ENCODE results near the gene FAM200C. TPM values are rescaled to one million over a fixed set of nuclear protein-coding genes. Genes with fewer than 3 reads are reported as not detected.

Gene FAM200C
- total and polyA plus RNA-seq, 8 donors = 3.6 to 19.2 (median 14.7) TPM

DNA sequence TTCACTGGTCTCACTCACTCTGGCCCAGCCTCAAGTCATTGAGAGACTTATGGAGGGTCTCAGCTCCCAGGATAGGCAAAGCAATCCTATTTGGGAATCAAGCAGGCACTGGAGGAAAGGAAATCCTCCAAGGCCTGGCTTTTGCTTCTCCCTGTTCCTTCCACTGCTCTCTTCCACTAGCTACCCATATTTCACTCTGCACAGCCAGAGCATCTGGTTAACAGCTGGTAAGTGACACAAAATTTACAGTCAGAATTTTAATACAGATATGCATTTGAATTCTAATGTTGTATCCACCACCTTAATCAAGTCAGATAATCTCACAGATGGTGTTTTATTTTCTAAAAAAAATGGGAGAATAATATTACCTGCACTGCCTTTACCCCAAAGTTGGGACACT is 28.6 kb downstream of the FAM200C start:
- intact Hi-C loops (cut with DNase I) = no loop called here
- DNase-seq (no peak), ATAC-seq (no peak)
- H3K4me3 ChIP-seq = no peak overlapping the region
- no peaks in the 10 kb centered on the region for H3K36me3 ChIP-seq
- TF ChIP-seq, protein P1, sequence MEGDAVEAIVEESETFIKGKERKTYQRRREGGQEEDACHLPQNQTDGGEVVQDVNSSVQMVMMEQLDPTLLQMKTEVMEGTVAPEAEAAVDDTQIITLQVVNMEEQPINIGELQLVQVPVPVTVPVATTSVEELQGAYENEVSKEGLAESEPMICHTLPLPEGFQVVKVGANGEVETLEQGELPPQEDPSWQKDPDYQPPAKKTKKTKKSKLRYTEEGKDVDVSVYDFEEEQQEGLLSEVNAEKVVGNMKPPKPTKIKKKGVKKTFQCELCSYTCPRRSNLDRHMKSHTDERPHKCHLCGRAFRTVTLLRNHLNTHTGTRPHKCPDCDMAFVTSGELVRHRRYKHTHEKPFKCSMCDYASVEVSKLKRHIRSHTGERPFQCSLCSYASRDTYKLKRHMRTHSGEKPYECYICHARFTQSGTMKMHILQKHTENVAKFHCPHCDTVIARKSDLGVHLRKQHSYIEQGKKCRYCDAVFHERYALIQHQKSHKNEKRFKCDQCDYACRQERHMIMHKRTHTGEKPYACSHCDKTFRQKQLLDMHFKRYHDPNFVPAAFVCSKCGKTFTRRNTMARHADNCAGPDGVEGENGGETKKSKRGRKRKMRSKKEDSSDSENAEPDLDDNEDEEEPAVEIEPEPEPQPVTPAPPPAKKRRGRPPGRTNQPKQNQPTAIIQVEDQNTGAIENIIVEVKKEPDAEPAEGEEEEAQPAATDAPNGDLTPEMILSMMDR (IDR thresholded peaks at IDR 0.05) = no peak
- no peak overlapping the region for H3K27ac ChIP-seq
- H3K27me3 ChIP-seq = peaks cover 0 to 25% of the 10 kb centered on the region in 2 donors
- H3K4me1 ChIP-seq = peaks cover 0 to 12% of the 10 kb centered on the region in 2 donors
- H3K9me3 ChIP-seq = no peaks in the 10 kb centered on the region

DNA sequence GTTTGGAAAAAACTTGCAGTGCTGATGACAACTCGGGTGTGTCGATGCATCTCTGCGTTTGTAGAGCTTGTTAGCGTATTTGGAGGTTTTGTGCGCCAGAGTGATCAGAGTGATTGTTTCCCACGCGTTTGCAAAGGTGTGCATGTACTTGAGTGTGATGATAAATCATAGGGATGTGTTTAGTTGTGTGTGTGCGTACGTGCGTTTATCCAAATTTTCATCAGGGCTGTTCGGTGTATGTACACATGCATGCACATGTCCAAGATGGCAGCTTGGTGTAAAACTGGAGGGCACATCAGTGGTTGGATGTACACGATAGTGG is 29.2 kb downstream of the FAM200C start:
- ATAC-seq (no peak), DNase-seq (no peak)
- Histone ChIP-seq H3K4me1 (peaks cover 0 to 12% of the 10 kb centered on the region in 2 donors), H3K36me3 (no peaks in the 10 kb centered on the region), H3K27me3 (peaks cover 0 to 25% of the 10 kb centered on the region in 2 donors), H3K4me3 (peak overlapping the region; percentile 47 to 53), H3K27ac (peak overlapping the region in 1 of 2 donors; percentile 25), H3K9me3 (no peaks in the 10 kb centered on the region)
- TF ChIP-seq, protein P1 (IDR thresholded peaks at IDR 0.05) = no peak
- intact Hi-C loops (cut with DNase I) = no loop called here

DNA sequence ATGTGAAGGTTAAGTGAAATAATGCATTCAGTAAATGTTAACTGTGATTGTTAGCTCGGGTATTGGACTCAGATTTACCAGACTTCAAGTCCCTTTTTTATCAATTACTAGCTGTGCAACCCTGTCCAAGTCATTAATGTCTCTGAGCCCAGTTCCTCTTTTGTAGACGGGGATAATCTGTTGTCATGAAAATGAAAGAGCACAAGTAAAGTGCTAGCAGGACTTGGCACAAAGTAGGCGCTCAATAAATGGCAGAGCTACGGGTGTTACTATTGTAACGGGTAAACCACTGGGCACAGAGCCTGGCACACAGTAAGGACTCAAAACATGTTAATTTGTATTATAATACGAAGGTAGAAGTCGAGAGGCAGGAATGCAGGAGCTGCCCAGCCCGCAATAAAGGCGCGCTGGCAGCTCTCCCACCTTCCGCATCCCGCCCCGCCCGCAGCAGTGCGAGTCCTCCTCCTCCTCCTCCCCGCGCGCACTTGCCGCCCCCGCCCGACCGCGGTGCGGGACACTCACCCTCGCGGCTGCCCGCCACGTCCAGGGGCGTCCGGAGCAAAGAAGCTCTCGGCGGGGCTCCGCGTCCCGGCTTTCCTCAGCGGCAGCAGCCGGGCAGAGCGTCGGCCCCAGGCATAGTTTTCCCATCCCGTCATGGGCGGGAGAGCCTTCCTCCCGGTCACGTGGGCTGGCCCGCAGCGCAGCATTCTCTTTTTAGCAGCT is 29.7 kb downstream of the FAM200C start, which contains the start of gene C1QTNF2:
TSS of gene C1QTNF2 (minus strand) at position 637 of the 723 bp plus-strand sequence. CDS start 15,615 bp downstream, outside the sequence.
- DNase-seq (peak; percentile 44 to 87 (median 70)), ATAC-seq (peak; percentile 86)
- peaks cover 0 to 12% of the 10 kb centered on the region in 2 donors for H3K4me1 ChIP-seq
- no peaks in the 10 kb centered on the region for H3K9me3 ChIP-seq
- peaks cover 0 to 25% of the 10 kb centered on the region in 2 donors for H3K27me3 ChIP-seq
- TF ChIP-seq, protein P1 (IDR thresholded peaks at IDR 0.05) = no peak
- H3K27ac ChIP-seq = peak within 1 kb of the TSS in 1 of 2 donors; percentile 25
- peak within 1 kb of the TSS; percentile 47 to 53 for H3K4me3 ChIP-seq
- H3K36me3 ChIP-seq = no peaks in the 10 kb centered on the region
- intact Hi-C loops (cut with DNase I) = no loop called here

DNA sequence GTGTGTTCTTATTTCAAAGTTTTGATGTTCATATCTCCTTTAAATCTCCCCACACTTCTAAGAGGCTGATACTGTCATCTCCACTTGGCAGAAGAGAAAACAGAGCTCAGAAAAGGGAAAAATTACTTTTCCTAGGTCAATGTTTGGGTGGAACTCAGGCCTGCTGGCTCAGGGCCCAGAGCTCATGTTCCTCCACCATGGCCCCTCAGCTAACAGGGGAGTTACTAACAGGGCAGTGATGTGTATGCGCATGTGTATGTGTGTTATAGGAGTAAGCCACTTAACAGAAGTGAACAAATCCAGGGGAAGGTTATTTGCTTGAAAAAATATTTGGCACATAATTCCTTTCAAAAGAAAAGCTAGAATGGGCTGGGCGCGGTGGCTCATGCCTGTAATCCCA is 32.0 kb downstream of the FAM200C start:
- no peak for ATAC-seq
- intact Hi-C loops (cut with DNase I) = no loop called here
- no peaks in the 10 kb centered on the region for H3K9me3 ChIP-seq
- H3K27ac ChIP-seq = no peak overlapping the region
- no peak overlapping the region for H3K4me3 ChIP-seq
- H3K36me3 ChIP-seq = no peaks in the 10 kb centered on the region
- H3K27me3 ChIP-seq = peaks cover 0 to 25% of the 10 kb centered on the region in 2 donors
- no peak for DNase-seq
- peaks cover 6 to 17% of the 10 kb centered on the region in 2 donors for H3K4me1 ChIP-seq
- TF ChIP-seq, protein P1 (IDR thresholded peaks at IDR 0.05) = no peak

DNA sequence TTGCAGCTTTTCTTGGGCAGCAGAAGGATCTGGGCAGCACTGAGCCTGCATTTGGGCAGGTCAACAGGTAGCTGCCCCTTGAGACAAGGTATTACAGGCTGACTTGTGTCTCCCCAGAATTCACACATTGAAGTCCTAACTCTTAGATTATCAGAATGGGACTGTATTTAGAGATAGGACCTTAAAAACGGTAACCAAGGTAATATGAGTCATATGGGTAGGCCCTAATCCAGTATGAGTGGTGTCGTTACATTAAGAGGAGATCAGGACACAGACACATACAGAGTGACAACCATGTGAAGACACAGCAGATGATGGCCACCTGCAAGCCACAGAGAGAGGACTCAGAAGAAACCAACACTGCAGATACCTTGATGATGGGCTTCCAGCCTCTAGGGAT is 32.6 kb downstream of the FAM200C start:
- H3K27ac ChIP-seq = no peak overlapping the region
- no peak overlapping the region for H3K4me3 ChIP-seq
- peaks cover 7 to 18% of the 10 kb centered on the region in 2 donors for H3K4me1 ChIP-seq
- no peaks in the 10 kb centered on the region for H3K36me3 ChIP-seq
- no peak for ATAC-seq
- TF ChIP-seq, protein P1 (IDR thresholded peaks at IDR 0.05) = no peak
- H3K27me3 ChIP-seq = peaks cover 0 to 25% of the 10 kb centered on the region in 2 donors
- no peaks in the 10 kb centered on the region for H3K9me3 ChIP-seq
- intact Hi-C loops (cut with DNase I) = no loop called here
- DNase-seq = no peak

Measured in left lung (tissue), 10 donors.